ENCODE data around the gene RIC8A.
"Not testable (repeated sequence)": the region's sequence is repeated elsewhere in the genome, so short reads cannot be mapped to it uniquely, and the experiment has no call there.

Gene RIC8A

DNA sequence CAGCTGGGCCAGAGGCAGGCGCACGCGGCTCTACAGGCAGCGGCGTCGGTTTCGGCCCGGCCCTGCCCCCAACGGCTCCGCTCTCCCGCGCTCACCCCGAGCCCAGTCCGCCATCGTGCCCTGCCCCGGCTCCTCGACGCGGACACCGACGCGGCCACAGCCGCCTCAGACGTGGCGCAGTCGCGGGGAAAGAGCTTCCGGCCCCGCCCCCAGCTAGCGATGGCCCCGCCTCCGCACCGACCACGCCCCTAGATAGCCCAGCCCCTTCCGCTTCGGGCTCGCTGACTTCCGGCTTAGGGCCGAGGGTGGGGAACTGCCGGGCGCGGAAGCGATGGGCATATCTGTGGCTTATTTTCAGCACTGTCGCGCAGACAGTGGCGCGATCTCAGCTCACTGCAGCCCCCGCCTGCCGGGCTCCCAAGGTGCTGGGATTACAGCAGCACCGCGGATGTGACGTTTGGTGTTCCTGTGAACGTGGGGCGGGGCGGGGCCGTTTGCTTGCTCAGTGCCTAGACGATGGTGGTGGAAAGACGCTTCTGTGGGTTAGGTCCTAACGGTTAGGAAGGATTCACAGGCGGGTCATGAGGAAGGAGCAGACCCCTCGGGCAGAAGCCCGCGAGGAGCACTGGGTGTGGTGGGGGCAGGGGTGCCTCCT, at the start of gene RIC8A, which contains the start of gene BET1L:
Gene RIC8A, plus strand, starts transcription at position 501 of the 655 bp plus-strand sequence. CDS start 1,147 bp downstream, outside the sequence.
Gene BET1L, minus strand, starts transcription at position 192 of the 655 bp plus-strand sequence. Its CDS starts 78 bp downstream, at position 114.
- peak; percentile 96 to 97 for DNase-seq

DNA sequence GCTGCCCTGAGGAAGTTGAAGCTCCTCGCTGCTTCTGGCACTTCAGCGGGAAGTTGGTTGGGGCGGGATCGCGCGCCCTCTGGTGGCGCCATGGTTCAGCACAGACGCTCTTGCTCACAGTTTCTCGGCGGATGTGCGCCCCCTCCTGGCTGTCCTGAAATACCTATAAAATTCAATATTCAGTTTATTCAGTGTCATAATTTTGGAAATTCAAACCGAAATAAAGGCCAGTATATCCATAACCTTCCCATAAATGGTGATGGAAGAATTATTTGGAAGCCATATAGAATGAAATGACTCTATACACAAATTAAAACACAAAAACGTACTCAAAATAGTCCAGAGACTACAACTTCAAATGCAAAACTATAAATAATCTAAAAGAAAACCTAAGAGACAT, 27.3 kb upstream of the RIC8A start:
- not testable (repeated sequence) for DNase-seq

DNA sequence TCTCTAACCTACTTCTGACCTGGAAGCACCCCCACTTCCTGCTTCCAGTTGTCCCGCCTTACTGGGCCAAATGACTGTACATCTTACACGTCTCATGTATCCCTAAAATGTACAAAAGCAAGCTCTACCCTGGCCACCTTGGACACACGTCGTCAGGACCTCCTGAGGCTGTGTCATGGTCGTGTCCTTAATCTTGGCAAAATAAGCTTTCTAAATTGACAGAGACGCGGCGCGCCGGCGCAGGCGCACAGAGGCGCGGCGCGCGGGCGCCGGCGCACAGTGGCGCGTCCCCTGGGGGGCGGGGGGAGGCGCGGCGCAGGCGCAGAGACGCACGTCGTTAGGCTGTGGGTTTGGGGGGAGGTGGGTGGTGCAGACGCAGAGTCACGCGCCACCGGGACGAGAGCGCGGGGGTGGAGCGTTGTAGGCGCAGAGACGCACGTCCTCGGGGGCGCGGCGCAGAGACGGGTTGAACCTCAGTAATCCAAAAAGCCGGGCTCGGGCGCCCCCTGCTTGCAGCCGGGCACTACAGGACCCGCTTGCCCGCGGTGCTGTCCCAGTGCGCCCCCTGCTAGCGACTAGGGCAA, 18.2 kb upstream of the RIC8A start:
- not testable (repeated sequence) for DNase-seq

DNA sequence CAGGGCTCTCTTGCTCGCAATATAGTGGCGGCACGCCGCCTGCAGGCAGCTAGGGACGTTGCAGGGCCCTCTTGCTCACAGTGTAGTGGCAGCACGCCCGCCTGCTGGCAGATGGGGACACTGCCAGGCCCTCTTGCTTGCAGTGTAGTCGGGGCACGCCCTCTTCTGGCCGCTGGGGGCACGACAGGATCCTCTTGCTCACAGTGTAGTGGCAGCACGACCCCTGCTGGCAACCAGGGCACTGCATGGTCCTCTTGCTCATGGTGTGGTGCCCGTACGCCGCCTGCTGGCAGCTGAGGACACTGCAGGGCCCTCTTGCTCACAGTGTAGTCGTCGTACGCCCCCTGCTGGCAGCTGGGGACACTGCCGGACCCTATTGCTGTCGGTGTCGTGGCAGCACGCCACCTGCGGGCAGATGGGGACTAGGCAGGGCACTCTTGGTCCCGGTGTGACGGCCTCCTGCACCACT, 17.6 kb upstream of the RIC8A start:
- not testable (repeated sequence) for DNase-seq

DNA sequence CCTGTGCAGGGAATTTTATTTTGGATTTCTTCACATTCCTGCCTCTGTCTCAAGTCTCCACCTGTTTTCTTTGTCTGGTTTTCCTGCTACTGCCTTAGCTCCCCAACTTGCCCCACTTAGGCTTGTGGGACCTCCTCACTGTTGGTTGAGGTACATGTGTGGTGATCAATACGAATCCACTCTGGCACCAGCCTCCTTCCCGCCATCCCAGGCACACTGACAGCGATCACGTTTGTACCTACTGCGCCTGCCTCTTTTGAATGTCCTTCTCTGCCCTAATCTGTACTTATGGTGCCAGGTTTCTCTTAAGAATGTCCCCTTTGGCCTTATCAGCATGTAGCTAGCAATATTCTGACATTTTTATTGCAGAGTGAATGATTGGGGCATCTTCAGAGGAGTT, 17.0 kb upstream of the RIC8A start:
- not testable (repeated sequence) for DNase-seq

DNA sequence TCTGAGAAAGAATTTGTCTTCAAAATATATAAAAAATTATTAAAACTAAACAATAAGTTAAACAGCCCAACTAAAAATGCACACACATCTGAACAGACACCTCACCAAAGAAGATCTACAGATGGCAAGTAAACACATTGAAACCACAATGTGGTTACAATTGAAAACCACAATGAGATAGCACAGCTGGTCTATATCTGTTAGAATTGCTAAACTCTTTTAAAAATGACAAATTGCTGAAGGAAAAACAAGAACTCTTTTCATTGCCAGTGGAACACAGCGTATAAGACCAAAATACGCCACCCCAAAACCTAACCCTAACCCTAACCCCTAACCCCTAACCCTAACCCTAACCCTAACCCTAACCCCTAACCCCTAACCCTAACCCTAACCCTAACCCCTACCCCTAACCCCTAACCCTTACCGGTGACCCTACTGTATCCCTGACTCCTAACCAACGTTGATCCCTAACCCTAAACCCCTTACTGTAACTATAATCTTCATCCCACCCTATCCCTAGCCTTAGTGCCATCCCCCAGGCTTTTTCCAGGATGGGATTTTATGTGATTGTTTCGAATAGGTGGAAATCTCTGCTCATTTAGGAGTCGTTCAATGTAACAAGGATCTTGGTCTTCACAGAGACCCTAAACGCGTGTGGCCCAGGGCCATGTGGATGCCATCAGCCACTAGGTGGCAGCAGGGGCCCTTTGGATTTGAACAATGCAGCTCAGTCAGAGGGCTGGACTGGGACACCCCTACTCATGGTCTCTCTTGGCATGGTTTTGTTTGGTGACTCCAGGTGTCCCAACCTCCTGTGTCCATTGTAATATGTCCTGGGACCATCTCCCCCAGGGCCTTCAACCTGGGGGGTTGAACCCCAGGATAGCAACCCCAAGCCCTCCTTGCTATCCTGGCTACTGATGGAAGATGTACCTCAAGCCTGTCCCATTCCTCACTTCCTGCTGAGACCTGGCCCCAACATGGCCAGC, 15.7 kb upstream of the RIC8A start:
- DNase-seq = not testable (repeated sequence)

DNA sequence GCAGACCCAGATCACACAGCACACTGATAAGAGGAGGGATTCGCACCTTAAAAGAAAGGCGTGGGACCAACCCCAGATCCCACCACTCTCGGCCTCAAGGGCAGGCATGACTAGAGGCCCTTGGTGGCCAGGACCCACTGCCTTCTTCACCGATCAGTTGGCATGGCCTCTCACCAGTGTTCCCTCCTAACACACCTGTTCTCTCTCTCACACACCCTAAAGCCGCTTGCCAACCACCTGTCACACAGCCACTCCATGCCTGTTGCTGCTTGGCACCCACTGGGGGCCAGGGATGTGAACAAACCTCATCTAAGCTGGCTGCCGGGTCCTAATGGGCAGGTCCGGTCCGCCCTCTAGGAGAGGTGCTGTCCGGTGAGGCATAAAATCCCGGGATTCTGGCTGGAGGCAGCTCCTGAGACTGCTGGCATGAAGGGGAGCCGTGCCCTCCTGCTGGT, 14.8 kb upstream of the RIC8A start, which contains the start of gene SCGB1C1:
Gene SCGB1C1, plus strand, starts transcription at position 405 of the 455 bp plus-strand sequence. Its CDS starts 22 bp downstream, at position 427.
- not testable (repeated sequence) for DNase-seq

DNA sequence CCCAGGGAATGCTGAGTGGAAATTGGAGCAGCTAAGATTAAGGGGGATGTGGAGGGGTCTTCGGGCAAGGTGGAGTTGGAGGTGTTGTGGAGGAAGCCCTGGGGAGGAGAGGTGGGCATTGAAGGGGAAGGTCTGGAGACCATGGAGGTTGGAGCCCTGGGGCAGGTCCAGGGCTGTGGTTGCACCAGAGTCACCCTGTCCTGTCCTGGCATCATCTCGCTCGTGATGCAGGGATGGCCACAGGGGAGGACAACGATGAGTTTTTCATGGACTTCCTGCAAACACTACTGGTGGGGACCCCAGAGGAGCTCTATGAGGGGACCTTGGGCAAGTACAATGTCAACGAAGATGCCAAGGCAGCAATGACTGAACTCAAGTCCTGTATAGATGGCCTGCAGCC, 14.0 kb upstream of the RIC8A start:
- DNase-seq = not testable (repeated sequence)

DNA sequence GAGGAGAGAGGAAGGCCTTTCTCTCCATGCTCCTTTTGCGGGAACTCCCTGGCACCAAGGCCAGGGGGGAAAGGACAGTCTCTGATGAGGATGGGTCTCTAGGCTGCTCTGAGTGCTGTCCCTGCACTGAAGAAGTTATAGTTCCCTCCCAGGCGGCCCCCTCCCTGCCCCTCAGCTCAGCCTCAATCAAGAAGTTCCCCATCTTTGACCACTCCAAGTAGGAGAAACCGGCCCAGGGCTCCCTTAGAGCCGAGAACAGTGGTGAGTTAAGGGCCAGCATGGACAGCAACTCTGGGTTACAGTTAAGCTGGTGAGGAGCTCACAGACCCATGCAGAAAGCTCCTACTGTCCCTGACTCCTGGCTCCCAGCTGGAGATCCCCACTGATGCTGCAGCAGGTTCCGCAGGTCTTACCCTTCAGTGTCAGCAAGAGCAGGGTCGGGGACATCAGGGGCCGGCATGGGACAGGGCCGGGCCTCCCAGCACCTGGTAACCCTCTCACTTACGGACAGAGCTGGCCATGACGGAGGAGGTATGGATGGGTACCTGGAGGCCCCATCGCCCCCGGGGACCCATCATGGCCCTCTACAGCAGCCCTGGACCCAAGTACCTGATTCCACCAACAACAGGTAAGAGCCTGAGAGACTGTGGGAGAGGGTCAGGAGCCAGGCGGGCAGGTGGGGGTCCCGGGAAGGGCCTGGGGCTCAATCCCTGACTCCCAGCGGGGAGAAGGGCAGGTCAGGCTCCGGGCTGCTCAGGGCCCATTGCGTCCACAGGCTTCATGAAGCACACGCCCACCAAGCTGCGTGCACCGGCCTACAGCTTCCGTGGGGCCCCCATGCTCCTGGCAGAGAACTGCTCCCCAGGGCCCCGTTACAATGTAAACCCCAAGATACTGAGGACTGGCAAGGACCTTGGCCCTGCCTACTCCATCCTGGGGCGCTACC, 10.4 kb upstream of the RIC8A start:
- no peak for DNase-seq

DNA sequence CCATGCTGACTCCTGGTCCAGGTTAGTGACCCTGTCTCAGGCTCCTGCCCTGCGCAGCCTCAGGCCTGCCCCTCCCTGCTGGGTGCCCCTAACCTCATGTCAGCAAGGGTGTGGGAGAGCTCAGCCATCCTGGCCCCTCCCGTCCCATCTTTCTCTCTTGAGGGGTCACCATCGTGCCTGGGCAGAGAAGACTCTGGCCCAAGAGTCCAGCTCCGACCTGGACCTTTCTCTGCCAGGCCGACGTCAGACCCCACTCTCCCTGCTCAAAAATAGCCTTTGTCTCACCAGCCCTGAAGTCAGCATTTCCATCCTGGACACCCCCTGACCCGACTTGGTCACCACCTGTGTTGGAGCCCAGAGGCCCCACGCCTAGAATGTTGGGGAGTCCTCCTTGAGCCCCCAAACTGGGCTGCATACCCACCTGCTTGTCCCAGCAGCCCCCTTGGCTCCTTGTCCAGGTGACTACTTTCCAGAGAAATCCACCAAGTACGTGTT, 9.7 kb upstream of the RIC8A start:
- DNase-seq = no peak

DNA sequence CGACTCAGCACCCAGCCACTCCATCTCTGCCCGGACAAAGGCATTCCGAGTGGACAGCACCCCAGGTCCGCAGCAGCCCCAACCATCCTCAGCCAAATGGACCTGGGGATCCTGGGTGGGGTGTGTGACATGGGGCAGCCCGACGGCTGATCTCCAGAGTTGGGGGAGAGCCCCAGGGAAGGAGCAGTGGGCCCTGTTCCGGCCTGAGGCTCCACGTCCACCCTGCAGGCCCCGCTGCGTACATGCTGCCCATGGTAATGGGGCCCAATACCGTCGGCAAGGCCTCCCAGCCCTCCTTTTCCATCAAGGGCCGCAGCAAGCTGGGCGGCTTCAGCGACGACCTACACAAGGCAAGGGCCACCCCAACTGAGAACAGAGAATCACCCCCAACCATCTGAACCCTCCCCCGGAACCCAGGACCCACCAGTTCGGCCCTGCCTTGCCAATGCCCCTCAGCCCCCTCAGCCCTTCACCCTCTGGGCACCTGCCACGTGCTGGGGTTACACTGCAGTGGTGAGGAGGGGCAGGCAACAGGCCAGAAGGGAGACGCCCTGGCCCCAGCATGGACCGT, 9.2 kb upstream of the RIC8A start:
- DNase-seq = no peak

DNA sequence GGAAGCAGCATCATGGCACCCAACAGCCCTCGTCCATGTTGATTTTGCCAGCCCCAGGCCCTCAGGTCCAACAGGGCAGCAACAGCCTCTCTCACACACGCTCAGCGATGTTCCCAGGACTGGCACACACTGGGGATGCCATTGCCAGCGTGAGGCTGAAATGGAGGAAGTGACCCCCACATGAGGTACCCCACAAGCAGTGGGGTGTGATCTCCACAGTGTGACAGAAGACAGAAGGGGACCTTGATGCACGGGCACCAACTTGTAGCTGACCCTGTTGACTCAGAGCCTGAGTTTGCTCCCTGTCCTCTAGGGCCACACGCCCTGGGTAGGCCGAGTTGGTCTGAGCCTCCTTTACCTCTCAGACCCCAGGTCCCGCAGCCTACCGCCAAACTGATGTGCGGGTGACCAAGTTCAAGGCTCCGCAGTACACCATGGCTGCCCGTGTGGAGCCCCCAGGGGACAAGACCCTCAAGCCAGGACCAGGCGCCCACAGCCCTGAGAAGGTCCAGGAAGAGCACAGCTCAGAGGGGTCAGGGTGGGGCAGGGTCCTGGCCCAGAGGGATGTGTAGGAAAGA, 8.4 kb upstream of the RIC8A start:
- no peak for DNase-seq

DNA sequence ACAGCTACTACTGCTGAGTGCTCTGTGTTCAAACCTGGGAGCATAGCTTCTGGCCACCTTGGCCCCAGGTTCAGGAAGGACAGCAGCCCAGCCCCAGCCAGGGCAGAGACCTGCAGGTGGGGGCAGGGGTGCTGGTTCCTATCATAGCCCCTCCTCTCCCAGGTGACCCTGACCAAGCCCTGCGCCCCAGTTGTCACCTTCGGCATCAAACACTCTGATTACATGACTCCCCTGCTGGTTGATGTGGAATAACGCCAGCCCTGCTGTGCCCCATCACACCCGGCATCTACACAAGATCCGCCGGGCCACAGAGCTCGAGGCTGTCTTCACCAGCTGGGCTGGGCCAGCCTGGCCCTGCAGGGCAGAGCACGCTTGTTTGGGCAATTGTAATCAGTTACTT, 7.7 kb upstream of the RIC8A start:
- DNase-seq = no peak

DNA sequence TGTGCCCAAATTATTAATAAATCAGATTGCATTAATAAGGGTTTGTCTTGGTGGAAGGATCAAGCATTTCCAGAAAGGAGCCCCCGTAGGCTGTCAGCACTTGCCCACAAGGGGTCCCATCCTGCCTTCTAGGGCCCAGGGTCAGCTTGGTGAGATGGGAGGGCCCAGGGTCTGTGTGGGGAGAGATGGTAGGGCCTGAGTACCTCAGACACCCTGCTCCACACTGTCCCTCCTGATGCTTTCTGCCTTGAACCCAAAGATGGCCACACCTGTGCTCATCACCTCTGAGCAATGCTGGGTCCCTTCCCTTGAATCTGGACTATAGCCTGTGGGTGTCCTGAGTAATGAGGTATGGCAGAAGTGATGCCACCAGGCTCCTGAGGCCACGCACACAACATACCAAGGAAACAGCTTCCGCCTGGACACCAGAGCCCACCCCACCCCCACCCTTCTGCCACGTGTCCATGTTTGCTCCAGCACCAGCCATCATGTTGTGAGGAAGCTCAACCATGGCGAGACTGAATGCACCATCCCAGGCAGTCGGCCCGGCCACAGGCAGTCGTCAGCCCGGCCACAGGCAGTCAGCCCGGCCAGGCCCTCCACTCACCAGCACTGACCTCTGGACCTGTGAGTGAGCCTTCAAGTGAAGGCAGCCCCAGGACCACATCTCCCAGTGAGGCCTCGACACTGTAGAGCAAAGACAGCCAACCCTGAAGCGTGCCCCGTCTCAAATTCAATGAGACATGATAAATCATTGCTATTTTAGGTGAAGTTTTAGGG, 7.1 kb upstream of the RIC8A start:
- DNase-seq = no peak

DNA sequence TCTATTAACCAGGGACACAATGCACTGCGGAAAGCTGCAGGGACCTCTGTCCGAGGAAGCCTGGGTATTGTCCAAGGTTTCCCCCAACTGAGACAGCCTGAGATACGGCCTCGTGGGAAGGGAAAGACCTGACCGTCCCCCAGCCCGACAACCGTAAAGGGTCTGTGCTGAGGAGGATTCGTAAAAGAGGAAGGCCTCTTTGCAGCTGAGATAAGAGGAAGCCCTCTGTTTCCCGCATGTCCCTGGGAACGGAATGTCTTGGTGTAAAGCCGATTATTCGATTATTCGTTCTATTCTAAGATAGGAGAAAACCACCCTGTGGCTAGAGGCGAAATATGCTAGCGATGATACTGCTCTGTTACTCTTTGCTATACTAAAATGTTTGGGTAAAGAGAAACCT, 5.5 kb upstream of the RIC8A start:
- DNase-seq = no peak

DNA sequence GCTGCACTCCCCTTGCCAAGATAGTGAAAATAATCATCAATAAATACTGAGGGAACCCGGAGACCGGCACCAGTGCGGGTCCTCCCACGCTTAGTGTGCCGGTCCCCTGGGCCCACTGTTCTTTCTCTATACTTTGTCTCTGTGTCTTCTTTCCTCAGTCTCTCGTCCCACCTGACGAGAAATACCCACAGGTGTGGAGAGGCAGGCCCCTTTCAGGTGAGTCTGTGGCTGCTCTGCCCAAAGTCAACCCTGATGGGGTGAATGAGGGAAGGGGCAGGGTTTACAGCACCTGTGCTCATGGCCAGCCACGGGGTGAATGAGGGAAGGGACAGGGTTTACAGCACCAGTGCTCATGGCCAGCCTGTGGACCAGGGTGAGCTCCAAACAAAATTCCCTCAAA, 5.0 kb upstream of the RIC8A start:
- no peak for DNase-seq

DNA sequence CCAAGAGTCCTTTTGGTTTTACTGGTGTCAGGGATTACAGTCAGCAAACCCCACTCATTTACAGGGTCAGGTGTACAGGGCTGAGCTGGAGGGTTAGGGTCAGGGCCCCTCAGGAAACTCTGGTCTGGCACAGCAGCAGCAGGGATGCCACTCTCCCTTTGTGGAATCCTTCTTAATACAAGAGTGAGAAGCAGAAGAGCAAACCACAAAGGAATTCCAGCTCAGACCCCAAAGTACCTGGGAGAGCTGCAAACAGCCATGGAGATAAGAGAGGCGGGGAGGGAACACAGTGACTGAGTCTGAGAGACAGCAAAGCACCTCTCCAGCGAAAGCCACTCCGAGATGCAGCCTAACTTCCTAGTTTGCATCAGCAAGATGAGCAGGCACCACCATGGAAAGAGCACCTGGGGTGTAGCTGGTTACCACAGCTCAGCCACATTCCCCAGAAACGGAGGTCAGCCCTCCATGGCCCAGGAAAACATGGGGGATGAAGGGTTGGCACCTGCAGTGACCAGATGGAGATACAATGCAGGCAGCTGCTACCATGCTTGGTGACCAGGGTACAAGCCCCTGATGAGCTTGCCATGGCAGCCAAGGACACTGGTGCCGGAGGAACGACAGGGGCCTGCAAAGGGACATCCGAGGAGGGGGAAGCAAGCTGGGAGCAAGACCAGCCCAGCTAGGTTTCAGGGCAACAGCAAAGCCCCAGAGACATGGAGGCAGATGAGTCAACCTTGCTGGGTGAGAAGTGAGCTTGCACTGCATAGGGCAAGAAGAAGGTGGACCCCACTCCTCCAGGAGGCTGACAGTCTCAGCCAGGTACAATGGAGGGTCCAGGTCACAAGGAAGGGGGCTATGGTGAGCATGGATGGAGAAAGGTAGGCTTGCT, 4.2 kb upstream of the RIC8A start:
- no peak for DNase-seq

DNA sequence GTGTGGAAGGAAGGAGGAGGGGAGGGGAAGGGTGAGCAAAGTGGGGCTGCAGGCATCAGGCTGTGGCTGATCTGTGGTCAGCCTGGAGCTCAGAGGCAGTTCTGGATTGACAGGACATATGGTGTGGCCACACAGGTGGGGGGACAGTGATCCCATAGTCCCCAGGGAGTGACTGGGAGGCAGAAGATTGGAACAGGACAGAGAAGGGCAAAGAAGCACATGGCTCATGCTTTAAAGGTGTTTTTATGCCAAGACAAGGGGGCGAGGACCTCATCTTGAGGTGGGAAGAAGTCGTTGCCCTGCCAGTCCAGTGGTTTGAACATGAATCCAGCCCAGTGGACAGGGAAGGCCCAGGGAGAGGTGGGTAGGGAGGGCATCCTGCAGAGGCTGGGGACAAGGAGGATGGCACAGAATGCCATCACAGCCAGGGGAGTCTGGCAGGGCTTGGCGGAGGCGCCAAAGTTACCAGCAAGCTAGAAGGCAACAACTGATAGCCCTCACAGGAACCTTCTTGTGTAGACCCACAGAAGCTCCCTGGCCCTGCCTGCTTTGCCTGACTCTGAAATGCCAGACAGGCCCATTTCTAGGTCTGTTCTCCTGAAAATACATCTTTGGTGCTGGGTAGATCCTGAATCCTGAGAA, 3.4 kb upstream of the RIC8A start:
- no peak for DNase-seq
